Measurements from ENCODE around the gene CAMKMT.

DNA sequence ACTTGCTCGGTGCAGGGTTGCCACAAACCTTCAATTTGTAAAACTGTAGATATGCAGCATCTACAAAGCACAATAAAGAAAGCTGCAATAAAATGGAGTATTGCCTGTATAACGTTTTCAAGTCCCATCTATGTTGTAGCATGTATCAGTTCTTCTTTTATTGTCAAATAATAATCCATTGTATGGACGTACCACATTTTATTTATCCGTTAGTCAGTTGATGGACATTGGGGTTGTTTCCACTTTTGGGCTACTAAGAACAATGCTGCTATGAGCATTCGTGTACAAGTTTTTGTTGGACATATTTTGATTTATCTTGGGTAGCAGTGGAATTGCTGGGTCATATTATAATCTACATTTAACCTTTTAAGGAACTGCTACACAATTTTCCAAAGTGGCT, 339.1 kb downstream of the CAMKMT start:
- TF ChIP-seq, protein P1, sequence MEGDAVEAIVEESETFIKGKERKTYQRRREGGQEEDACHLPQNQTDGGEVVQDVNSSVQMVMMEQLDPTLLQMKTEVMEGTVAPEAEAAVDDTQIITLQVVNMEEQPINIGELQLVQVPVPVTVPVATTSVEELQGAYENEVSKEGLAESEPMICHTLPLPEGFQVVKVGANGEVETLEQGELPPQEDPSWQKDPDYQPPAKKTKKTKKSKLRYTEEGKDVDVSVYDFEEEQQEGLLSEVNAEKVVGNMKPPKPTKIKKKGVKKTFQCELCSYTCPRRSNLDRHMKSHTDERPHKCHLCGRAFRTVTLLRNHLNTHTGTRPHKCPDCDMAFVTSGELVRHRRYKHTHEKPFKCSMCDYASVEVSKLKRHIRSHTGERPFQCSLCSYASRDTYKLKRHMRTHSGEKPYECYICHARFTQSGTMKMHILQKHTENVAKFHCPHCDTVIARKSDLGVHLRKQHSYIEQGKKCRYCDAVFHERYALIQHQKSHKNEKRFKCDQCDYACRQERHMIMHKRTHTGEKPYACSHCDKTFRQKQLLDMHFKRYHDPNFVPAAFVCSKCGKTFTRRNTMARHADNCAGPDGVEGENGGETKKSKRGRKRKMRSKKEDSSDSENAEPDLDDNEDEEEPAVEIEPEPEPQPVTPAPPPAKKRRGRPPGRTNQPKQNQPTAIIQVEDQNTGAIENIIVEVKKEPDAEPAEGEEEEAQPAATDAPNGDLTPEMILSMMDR (IDR thresholded peaks at IDR 0.05; ENCODE audit: low read length): no peak
- TF ChIP-seq EZH2phosphoT487 (IDR thresholded peaks at IDR 0.05; ENCODE audit: low read length): no peak
